CD4-positive, alpha-beta T cell treated with Interleukin-1 beta for 1 hour (primary cell): ENCODE measurements around the gene ZMYND10.
A peak's percentile ranks its signal among the peaks of the same experiment; 100 is the strongest.

ENCODE experiments used
- DNase-seq, 2 donors: peaks; one replicate each; pipeline ENCODE4 v3.0.0-alpha.2; 2020 to 2022

ZMYND10 gene

DNA sequence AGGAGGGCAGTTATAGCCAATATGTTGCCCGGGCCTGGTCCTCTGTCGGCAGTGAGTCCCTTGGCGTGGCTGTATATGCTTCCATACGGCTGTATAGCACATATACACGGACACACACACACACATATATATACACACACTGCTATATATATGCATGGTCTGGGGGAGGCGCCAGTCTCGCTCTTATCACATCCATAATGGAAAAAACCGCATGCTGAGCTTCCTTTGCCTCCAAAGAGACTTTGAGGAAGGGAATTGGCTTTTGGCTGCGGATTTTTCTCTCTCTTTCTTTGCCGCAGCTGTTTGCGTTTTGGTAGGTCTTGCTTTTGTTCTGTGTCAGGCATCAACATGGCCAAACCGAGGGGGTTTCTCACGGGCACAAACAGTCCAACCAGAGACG, 25.1 kb upstream of the ZMYND10 start:
- DNase-seq, result no peak

DNA sequence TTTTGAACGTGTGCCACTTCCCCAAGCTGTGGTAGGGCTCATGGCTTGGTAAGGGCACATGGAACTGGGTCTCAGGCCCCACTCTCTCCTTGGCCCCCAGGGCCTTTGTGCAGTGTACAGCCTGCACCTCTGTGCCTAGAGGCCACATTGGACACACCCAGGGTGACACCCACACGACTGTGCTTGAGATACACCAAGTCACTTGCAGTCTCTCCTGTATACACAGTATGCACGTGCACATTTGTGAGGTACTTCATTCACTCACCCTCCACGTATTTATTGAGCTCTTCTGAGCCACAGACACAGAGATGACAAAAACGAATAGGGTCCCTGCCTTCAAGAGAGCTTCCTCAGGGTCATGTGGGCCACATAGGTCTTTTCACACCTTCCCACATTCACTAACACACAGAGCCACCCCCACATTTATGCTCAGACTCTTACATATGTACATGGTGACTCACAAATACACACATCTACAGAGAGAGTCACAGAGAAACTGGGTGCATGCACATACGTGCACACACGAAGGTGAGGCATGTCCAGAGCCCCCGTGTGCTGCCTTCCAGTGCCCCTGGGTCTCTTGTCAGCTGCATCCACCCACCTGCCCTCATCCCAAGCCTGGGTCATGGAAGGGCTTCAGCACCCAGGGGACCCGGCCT, 23.6 kb upstream of the ZMYND10 start:
- DNase-seq, result no peak

DNA sequence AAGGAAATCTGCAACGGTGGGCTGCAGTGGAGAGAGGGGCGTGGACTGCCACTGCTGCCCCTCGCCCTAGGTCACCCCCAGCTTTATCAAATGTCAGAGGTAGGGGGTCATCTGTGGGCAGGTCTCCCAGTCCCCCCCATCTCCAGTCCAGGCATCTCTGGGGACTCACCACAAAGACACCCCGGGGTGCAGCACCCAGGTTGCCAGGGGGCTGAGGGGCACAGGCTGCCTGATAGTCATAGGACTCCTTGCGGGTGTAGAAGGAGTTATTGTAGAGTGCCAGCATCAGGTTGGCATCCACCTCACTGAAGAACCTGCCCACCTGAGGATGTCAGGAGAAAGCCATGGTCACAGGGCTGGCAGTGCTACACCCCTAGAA, 20.3 kb upstream of the ZMYND10 start:
- no peak for DNase-seq

DNA sequence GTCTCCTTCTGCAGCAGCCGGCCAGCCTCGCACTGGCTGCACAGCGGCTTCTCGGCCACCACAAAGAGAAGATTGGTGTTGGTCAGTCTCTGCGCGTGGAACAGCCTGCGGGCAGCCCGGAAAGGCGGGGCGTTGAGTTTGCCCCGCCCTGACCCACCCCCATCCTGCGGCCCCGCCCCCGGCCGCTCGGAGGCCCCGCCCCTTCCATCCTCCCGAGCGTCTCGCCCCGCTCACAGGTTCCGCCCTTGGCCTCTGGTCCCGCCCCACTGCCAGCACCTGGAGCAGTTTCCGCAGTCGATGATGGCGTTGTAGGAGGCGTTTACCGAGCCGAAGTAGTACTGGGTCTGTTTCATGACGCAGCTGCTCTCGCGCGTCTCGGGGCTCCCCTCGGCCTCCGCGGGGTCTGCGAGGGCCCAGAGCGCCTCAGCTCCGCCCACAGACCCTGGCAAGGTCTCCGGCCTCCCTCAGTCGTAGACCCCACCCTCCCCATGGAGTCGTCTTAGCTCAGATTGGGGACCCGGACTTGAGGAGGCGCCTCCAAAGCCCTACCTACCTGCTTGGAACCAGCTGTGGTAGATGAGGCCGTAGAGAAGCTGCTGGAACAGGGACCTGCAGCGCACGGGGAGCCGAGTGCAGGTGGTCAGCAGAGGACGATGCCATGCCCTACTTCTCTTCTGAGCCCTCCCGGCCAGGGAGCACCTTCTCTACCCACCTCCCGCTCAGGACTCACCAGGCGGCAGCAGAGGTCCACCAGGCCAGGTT, 19.7 kb upstream of the ZMYND10 start:
- DNase-seq, result peak; percentile 96

DNA sequence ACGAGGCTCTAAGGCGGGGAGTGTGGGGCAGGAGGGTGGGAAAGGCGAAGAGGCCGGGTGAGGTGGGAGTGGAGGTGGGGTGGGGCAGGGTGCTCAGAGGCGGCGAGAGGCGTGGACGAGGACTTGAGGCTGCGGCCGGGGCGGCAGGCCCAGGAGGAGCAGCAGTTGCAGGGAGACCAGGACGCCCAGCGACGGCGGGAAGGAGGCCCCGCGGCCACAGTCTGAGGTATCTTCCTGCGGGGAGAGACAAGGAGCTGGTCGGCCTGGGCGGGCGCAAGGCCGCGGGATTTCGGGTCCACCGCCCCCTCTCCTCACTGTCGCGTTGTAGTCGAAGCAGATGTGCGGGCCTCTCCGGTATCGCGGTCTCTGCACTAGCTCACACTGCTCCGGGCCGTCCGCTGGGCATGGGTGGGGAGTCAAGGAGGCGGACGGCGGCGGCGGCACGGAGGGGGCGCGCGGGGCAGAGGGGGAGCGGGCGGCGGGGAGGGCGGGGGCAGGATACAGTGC, 19.1 kb upstream of the ZMYND10 start:
- no peak for DNase-seq

DNA sequence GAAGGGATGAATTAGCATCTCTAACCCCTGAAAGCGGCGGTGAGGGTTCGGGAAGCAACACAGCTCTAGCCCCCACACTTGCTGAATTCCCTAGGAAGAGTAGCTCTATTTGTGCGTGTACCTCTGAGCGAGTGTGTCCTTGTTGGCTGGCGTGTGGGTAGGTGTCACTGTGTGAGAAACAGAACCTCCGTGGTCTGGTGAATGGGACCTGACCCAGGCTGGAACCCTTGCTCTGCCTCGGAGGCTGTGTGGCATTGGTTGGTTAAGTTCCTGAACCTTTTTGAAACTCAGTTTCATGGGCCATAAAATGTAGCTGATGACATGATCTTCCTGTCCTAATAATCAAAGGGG, 14.2 kb upstream of the ZMYND10 start:
- no peak for DNase-seq

DNA sequence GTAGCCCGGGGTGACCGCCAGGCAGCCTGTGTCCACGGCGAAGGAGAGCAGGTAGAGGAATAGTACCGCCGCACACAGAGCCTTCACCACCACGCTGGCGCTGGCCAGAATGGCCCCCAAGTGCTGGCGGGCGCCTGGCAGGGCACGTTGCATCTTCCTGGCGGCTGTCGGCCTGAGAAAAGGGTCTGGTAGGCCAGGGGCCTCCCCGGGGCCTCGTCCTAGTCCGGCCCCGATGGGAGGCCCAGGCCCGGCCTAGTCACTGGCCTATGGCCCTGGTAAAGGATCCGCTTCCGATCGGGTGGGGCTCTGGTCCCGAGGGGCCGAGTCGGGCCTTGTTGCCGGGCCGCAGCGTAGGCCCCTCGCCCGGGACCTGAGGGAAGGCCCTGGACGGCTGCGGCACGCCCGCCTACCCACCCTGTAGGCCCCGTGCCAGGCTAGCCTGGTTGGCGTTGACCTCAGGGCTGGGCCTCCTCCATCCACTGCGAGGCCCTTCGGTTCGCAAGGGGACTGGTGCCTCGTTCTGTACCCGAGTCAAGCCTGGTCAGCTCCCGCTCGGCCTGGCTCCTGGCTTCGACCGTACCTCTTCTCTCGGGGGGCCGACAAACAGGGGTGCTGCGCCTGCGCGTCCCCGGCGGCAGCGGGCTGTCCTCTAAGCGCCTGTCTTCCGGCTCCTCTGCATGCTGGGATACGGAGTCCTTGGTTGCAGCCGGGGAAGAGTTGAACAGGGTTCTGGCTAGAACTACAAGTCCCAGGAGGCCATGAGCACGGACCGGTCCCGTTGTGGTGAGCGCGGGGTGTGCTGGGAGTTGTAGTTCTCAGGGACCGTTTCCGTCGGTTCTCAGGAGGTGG, 13.6 kb upstream of the ZMYND10 start, which contains the start of gene TMEM115:
TSS of gene TMEM115 (minus strand) at position 611 of the 849 bp plus-strand sequence. CDS start at position 153, 458 bp downstream.
- DNase-seq, result peak; percentile 98

DNA sequence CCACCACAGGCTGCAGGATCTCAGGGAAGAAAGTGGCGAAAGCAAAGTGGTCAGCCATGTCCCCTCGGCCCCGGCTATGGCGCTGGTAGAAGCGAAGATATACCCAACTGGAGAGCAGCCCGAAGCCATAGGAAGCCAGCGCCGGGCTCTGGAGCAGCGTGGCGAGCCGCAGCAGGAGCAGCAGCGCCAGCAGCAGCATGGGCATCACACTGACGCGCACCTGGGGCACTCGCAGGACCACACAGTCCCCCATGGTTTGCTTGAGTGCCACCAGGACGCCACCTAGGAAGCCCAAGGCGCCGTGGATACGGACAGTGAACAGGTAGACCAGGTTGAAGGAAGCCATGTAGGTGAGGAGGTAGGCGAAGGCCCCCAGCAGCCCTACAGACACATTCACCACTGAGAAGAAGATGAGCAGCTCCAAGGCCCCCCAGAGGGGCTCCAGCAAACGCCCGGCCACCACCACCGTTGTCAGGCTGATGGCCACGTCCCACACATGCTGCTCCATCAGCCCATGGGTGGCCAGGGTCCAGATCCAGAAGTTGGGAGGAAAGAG, 12.9 kb upstream of the ZMYND10 start:
- no peak for DNase-seq

DNA sequence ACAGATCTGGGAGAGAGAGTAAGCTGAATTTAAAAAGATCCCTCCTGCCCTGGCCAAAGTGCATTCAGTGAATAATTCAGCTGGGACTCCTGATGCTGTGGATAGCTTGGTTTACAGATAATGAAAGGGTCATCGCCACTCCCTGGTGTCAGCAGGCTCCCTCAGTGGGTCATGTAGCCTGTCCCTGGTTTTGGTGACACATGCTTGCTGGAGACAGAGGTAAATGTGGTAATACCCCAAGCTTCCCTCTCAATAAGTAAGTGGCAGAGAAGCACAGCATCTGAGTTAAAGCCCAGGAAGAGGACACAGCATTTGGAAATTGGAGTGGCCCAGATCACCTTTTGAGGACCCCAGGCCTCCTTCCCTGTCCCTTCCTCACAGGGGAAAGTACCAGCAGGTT, 11.9 kb upstream of the ZMYND10 start:
- DNase-seq, result no peak

DNA sequence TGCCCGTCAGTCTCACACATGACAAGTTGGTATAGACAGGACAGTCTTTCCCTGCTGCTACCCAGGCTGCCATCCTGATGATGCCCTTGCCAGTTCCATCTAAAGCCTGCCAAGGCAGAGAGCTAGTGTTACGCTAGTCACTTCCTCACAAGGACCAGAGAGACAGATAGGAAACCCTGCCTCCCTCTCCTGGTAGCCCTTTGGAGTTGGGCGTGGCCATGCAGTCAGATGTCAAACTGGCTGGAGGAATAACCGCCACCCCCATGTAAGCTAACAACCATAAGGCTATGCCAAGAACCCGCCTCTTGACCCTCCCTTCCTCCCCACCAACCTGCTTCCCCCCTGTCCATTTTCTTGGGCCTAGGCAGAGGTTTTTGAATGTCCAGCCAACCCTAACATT, 11.0 kb upstream of the ZMYND10 start:
- no peak for DNase-seq

DNA sequence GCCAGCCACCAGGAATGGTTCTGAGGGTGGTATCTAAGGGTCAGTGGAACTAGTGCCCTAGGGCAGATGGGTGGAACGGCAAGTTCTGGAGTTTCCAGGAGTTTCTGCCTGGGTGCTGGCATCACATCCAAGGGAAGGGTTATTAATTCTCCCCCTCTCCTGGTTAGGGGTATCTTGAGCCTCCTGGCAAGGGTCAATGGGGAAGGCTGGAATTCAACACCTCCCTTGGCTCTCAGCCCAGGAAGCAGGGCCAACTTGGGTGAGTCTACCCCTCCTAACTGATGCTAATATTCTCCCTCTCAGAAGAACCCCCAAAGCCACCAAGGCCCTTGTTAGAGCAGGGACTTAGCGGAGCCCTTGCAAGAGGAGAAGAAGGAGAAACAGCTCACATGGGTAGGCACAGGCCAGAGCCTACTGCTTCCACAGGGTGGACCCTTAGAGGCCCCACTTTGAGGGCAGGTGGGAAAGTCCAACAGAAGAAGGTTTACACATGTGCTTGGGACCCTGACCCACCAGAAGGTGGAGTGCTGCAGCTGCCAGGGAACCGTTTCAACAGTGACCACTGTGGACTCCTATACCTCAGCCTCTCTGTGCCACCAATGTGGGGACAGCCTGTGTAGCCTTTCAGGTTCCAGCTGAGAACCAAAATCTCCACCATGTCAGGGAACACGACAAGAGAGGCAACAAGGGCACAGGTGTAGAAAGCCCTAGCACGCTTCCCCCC, 10.5 kb upstream of the ZMYND10 start:
- DNase-seq, result no peak

DNA sequence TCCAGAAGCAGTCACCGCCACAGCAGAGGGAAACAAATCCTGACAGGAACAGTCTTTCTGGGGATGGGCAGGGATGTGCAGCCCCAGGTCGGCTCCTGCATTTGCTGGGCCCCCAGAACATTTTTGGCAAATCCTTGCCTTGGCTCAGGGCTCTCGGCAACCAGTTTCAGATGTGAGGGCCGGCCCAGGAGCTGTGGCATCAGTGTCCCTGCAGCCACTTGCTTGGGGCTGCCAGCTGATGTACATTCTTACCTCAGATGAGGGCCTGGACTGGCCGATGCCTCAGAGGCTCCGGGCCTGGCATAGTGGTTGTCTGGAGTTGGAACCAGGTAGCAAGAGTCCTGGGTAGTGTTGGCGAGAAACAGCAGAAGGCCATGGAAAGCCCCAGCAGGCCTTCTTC, 9.3 kb upstream of the ZMYND10 start:
- DNase-seq, result no peak

DNA sequence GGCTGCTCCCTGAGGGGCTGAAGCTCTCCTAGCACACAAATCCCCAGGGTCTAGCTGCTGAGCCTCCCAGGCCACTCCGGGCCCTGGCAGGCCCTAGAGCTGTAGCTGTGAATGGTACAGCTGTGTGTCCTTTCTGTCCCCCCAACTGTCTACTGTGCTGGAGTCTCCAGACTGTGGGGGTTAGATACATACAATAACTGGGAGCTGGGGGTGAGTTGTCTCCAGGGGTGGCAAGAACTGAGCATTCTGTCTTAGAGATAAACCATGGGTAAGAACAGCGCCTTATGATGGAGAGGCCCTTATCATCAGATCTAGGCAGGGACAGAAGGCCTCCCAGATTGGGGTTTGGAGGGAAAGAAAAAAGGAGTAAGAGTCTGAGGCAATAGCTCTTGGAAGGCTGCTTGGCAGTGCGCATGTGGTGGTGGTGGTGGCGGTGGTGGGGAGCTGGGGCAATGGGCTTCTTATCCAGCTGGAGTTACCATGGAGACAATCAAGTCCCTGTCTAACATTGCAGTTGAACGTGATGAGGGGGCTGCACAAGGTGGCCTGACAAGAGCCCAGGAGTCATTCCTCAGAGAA, 8.7 kb upstream of the ZMYND10 start:
- no peak for DNase-seq

DNA sequence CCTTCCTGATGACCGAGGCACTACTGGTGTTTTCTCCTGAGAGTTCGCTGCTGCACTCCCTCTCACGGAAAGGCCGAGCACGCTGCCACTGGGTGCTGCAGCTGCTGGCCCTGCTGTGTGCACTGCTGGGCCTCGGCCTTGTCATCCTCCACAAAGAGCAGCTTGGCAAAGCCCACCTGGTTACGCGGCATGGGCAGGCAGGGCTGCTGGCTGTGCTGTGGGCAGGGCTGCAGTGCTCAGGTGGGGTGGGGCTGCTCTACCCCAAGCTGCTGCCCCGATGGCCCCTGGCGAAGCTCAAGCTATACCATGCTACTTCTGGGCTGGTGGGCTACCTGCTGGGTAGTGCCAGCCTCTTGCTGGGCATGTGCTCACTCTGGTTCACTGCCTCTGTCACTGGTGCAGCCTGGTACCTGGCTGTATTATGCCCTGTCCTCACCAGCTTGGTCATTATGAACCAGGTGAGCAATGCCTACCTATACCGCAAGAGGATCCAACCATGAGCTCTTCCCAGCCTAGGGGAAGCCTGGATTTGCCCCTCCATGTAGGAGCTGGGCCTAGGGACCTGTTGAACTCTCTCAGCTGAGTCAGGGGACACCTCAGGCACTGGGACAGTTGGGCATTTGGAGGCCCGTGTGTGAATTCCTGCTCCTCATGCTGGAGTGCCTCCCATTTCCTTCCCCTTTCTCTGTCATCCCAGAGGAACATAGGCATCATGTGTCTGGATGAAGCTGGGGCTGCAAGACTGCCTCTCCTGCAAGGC, 7.9 kb upstream of the ZMYND10 start:
- no peak for DNase-seq

DNA sequence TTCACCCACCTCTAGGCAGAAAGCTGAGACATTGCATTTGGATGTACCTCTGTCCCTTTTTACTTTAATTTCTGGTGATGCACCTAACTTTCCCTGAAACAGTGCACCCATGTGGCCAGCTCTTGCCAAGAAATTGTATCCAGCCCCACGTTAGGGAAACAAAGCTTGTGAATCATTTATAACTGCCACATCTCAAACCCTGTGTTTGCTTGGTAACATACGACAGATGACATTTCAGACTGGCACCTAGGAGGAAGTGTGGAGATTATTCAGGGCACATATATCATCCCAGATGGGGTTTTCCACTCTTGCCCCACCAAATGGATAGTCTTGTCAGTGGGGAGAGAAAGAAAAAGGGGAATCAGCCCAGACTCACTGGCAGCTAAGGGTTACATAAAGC, 7.2 kb upstream of the ZMYND10 start:
- DNase-seq, result no peak

DNA sequence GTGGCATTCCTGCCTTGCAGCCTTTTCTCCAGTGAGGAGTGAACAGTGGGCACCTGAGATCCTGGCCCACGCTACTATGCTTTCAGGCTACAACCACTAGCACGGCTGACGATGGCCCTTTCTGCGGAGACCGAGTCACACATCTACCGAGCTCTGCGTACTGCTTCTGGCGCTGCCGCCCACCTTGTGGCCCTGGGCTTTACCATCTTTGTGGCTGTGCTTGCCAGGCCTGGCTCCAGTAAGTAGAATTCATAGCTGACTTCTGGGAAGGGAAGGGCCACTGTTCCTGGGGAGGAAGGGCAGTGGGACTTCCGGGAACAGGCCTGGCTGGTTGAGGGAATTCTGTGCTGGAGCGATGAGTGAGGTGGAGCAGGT, 5.8 kb upstream of the ZMYND10 start:
- no peak for DNase-seq

DNA sequence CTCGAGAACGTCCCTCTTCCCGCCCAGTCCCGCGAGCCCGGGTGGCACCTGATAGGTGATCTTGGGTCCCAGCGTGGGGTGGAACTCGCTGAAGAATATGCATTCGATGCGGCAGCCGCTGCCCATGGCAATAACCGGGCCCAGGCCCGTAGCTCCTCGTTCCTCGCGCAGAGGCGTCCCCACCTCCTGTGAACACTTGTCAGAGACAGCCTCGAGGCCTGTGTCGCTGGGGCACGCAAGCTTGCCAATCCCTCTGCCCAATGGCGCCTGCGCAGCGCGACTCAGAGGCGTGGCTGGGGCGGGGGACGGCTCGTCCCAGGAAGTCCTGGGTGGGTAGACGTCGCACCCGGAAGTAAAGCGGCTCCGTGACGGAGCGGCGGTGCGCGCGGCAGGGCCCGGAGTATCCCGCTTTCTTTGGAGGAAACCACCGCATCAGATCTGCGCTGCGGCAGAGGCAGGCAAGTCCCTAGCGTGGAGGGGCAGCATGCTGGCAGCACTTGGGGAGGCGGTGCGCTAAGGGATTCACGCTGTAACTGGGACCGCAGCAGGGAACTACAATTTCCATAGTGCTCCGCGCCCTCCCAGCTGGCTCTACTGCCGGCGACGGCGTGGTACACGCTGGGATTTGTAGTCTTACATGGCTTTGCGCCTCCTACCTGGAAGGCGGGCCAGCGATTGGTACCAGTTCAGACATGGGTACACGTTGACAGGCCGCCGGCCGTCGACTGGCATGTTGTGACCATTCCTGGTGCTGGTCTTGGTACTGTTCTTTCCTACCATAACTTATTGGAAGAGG, 5.2 kb upstream of the ZMYND10 start, which contains the start of the genes CYB561D2 and NPRL2:
TSS of gene CYB561D2 (plus strand) at position 336 of the 796 bp plus-strand sequence. CDS start 572 bp downstream, outside the sequence.
TSS of gene NPRL2 (minus strand) at position 249 of the 796 bp plus-strand sequence. CDS start at position 126, 123 bp downstream.
- DNase-seq, result peak; percentile 98 to 99

DNA sequence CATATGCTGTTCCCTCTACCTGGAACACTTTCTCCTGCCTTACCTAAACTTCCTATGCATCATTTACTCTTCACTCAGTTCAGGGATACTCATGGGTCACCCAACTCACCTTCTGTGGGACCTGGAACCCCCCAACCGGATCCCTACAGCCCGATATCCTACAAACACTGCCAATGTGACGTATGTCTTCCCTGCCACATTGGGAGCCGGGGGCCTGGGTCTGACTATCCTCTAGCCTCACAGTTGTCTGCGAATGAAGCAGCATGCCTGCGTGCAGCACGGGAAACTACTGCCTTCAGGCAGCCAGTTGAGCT, 4.6 kb upstream of the ZMYND10 start:
- no peak for DNase-seq

DNA sequence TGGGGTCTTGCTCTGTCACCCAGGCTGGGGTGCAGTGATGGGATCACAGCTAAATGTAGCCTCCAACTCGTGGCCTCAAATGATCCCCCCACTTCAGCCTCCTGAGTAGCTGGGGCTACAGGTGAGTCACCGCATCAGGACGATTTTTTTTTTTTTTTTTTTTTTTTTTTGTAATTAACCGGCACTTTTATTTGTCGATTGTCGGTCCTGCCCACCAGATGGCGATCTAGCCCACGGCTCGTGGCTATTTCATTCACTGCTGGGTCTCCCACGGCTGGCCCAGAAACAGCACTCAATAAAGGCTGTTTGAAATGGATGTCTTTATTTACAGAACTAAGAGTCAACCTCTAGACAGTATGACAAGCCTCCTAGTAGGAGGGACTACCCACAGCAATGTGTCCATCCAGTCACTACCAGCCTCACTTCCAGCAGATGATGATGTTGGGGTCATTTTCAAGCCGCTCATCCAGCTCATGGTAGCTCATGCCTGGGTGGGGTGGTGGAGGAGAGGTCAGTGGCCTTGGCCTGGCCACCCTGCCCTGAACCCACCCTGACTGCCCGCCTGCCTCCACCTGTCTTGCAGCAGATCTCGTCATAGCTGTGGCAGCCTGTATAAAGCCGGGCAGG, 1.8 kb upstream of the ZMYND10 start:
- peak; percentile 85 to 87 for DNase-seq

DNA sequence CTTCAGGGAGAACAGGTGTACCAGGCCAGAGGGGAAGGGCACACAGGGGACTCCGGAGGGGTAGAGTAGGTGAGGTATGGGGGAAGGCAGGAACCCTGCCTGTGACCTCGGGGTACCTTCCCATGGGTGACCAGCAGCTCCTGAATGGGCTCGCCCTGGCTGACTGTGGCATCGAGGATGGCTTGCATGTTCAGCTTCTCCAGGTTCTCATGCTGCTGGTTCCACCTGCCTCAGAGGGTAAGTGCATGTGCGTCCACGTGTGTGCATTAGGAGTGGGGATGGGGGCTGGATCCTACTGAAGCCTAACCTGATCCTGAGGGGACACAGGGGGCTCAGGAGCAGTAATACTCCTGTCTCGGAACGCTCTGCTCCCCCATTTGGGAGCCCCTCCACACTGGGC, 524 bp downstream of the ZMYND10 start:
- DNase-seq, result no peak
